Spinal cord (tissue), 10 donors: ENCODE measurements around the gene ABCB6. TPM values are rescaled to one million over a fixed set of nuclear protein-coding genes. Genes with fewer than 3 reads are reported as not detected.

Experiments
- DNase-seq, 6 donors: peaks; one replicate each; pipeline versions ENCODE4 v3.0.0 to v3.0.0-alpha.2; 2013 to 2015; ENCODE audit warnings: low spot score in 6 of 6, low read depth in 4 of 6
- H3K27ac ChIP-seq: one replicate; pipeline ENCODE4 v1.5.1; 2013; ENCODE audit warnings: low read depth, low read length, control low read depth
- H3K27me3 ChIP-seq: one replicate; pipeline ENCODE4 v1.6.1; 2013; ENCODE audit warnings: low read length; ENCODE audit not compliant: control insufficient read depth, insufficient read depth
- H3K36me3 ChIP-seq: one replicate; pipeline ENCODE4 v1.6.1; 2013; ENCODE audit warnings: low read length; ENCODE audit not compliant: control insufficient read depth, insufficient read depth
- H3K4me1 ChIP-seq: one replicate; pipeline ENCODE4 v1.6.1; 2013; ENCODE audit warnings: low read length; ENCODE audit not compliant: control insufficient read depth, insufficient read depth
- H3K4me3 ChIP-seq: one replicate; pipeline ENCODE4 v1.5.1; 2013; ENCODE audit warnings: low read depth, low read length, control low read depth
- H3K9me3 ChIP-seq: one replicate; pipeline ENCODE4 v1.6.1; 2013; ENCODE audit warnings: low read length; ENCODE audit not compliant: control insufficient read depth, insufficient read depth
- WGBS: methylation state at CpG from one replicate; pipeline ENCODE4 v1.1.5; 2013; ENCODE audit warnings: missing lambda C conversion rate; ENCODE audit not compliant: insufficient coverage; 5-methylcytosine and 5-hydroxymethylcytosine counted together
- polyA plus RNA-seq, 2 donors: library from polyadenylated mRNA; unstranded; fragments of 120-200 nt; gene quantifications; one replicate each; pipeline ENCODE4 v1.2.1, GENCODE V29; 2013; ENCODE audit not compliant: insufficient read length in 2 of 2
- total RNA-seq, 2 donors: library from RNA; depleted of rRNA in 1 of 2; stranded (reverse); fragments of 120-200 nt in 1 of 2; fragments of >200 nt in 1 of 2; gene quantifications; one replicate each; pipeline versions ENCODE4 v1.2.3 to v1.2.4, GENCODE V29; 2013 to 2014
- donor health status: healthy.

The ABCB6 gene
- total and polyA plus RNA-seq, 4 donors, result 39.7 to 78.8 (median 53.9) TPM

DNA sequence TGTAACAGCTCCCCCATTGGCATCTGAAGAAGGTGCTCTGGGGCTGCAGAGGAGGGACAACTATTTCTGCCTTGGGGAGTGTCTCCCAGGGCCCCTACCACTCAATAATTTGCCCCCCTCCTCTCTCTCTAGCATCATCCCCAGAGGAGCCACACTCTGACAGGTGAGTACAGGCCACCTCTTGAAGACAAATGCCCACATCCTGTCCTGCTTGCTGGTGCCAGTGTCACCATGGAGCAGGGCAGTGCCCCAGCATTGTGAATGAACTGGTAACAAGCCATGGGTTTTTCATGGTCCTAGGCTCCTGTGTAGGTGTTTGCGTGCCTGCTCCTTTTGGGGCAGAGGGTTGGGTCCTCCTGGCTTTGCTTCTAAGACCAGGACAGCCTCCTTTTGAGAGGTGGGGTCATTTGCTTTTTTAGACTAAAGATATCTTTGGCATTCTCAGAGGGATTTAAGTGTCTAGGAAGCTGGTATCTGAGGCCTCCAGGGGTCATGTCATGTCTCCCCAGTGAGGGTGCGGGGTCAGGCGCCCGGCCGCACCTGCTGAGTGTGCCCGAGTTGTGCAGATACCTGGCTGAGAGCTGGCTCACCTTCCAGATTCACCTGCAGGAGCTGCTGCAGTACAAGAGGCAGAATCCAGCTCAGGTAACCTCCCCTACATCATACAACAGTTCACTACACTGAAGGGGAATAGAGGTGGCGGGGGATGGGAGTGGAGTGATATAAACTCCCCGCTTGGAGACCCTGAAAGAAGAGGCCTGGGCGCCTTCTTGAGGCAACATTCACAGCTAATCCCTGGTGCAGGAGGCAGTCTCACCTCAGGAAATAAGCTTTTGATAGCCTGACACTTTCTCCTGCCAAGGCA is 38.9 kb downstream of the ABCB6 start:
- Histone ChIP-seq H3K27ac (no peak overlapping the region), H3K4me3 (no peak overlapping the region), H3K36me3 (peaks cover 48% of the 10 kb centered on the region), H3K9me3 (no peaks in the 10 kb centered on the region), H3K27me3 (no peaks in the 10 kb centered on the region), H3K4me1 (peaks cover 38% of the 10 kb centered on the region)
- 100% methylated on average over 3 of the region's 9 CpGs for WGBS
- no peak for DNase-seq

DNA sequence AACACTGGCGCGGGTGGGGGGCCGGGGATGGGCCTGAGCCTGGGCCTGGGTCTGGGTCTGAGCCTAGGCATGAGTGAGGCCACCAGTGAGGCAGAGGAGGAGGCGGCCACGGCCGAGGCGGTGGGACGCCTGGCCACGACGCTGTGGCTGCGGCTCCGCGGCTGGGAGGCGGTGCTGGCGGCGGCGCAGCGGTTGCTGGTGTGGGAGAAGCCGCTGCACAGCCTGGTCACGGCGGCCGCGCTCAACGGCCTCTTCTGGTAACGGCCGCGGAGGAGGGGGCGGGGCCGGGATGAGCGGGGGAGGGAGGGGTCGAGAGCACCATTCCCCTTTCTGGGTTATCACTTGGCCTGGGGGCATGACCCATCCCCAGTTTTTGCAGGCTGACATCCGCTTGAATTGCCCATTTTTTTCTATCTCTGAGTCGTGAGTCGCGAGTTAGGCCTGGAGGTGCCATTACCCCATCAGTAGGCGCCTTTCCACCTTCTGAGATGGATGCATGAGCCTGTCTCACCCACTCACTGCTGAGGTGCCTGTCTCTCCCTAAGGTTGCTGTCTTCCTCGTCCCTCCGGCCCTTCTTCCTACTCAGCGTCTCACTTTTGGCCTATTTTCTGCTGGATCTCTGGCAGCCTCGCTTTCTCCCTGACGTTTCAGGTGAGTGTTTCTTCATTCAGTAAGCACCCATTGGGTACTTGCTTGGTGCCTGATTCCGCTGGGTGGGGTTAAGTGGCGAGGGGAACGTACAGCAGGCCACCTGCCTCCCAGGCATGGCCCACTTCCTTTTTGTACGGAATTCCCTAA is 40.2 kb downstream of the ABCB6 start:
- H3K9me3 ChIP-seq, result no peaks in the 10 kb centered on the region
- no peaks in the 10 kb centered on the region for H3K27me3 ChIP-seq
- peaks cover 38% of the 10 kb centered on the region for H3K4me1 ChIP-seq
- 1% methylated on average over 39 of the region's 45 CpGs for WGBS
- H3K36me3 ChIP-seq, result peaks cover 51% of the 10 kb centered on the region
- DNase-seq, result no peak
- peak overlapping the region; percentile 65 for H3K4me3 ChIP-seq
- H3K27ac ChIP-seq, result peak overlapping the region; percentile 33

DNA sequence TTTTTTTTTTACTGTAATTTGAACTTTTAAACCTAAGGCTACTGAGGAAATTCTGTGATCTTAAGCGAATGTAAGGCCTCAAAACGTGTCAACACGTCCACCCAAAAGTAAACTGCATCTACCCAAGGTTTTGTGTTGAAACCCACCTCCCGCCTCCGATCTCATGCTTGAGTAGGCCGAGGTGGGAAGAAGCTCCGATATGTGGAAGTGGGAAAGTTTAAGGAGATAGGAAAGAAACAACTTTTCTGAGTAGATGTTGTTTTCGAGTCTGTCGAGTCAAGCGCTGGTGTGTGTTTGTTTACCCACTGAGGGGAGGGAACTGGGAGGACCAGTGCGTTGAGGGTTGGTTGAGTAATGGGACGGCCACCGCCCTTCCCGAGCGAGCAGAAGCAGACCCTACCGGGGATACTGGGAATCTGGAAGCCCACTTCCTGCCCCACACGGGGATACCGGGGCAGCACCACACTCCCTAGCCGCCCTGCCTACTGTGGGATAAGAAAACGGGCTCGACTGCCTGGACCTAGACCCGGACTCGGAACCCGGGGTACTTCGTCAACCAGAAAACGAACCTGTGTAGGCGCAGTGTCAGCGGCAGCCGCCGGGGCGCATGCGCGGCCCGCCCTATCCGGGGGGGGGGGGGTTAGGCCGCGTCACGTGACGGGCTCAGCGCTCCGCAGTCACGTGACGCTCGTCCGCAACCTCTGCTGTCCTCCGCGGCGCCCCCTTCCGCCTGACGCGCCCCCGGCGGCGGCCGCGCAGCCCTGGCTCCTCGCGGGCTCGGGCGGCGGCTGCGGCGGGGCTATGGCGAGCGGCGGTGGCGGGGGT is 41.0 kb downstream of the ABCB6 start, which contains the start of gene RETREG2:
Gene RETREG2, plus strand, starts transcription at position 724 of the 825 bp plus-strand sequence. Its CDS starts 78 bp downstream, at position 802.
- under 1% methylated on average over 53 of the region's 67 CpGs for WGBS
- H3K4me1 ChIP-seq, result peaks cover 38% of the 10 kb centered on the region

DNA sequence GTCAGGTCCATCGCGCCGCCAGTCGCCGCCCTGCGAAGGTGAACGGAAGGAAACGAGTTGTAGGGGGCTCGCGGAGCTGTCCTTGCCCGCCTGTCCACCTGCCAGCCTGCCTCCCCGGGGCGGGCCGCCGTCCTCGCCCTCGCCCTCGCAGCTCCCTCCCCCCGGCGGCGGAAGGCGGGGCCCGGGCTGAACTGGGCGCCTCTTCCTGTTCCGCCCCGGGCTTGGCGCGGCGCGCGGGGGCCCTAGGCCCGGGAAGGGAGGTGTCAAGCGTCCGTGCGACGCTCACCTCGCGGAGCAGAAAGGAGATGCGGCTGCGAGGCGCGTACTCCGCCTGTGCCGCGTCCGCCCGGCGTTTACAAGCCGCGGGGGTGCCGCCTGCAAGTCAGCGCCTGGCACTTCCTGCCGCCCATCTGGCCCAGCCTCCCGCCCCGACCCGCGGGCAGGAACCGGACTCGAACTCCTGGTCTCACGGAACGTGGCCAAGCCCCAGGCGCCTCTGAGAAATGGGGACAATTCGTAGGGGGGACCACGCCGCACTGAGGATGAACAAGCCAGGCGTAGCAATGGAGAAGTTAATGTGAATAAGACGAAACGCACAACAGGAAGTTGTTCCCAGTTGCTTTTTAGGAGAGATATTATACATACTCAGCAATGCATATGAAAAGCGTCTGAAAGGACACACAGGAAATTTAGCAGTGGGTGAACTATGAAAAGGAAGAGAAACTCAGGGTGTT is 41.8 kb downstream of the ABCB6 start, which contains the start of gene CNPPD1:
Gene CNPPD1, minus strand, starts transcription at position 108 of the 734 bp plus-strand sequence. Its CDS starts 97 bp downstream, at position 11.
- H3K27ac ChIP-seq, result peak within 1 kb of the TSS; percentile 98
- peaks cover 31% of the 10 kb centered on the region for H3K4me1 ChIP-seq
- H3K4me3 ChIP-seq, result peak within 1 kb of the TSS; percentile 64

More for the DNA sequence above, 41.0 kb downstream of the ABCB6 start, which contains the start of gene RETREG2:
- Histone ChIP-seq H3K27me3 (no peaks in the 10 kb centered on the region), H3K27ac (peak within 1 kb of the TSS; percentile 98), H3K9me3 (no peaks in the 10 kb centered on the region), H3K36me3 (peaks cover 51% of the 10 kb centered on the region), H3K4me3 (peak within 1 kb of the TSS; percentile 65)
- peak; percentile 76 to 96 (median 82) for DNase-seq

DNA sequence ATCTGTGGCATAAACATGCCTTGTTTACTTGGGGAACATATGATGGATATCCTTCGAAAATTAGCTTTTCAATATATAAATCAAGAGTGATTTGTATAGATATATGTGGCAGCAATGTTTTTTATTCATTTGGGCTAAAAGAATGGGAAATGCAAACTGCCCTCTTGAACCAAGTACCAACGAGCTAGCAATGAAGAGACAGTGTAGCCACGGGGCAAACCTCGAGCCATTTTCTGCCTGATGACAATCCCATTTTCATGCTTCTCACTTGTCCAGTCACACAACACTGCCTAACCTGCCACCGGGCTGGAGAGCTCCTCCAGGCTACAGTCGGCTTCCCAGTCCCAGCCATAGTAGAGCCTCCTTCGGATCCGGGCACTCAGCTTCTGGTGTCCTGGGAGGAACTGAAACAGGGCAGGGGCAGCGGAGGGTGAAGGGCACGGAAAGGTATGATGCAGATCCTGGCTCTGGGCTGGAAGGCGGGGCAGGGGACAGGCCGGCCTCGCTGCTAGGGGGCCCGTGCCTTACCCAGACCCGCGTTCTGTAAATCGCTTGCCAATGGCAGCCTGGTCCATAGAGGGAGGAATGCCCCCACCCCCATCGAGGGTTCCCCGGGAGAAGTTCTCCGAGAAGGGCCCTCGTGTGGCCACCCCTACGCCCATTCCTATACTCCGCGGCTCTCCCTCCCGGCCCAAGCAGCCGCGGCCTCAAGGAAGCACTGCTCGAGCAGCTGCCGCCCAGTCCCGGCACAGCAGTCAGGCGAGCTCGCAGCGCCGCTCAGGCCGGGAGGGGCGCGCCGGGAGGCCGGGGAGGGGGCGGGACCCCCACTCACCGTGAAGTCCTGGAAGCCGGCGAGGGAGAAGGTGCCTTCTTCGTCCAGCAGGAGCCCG is 42.6 kb downstream of the ABCB6 start:
- H3K27me3 ChIP-seq, result no peaks in the 10 kb centered on the region
- peak overlapping the region; percentile 64 for H3K4me3 ChIP-seq
- peak in 1 of 6 donors; percentile 67 for DNase-seq
- H3K36me3 ChIP-seq, result peaks cover 49% of the 10 kb centered on the region
- H3K27ac ChIP-seq, result peak overlapping the region; percentile 98
- no peaks in the 10 kb centered on the region for H3K9me3 ChIP-seq
- H3K4me1 ChIP-seq, result peaks cover 31% of the 10 kb centered on the region
- 1% methylated on average over 44 of the region's 45 CpGs for WGBS

More for the DNA sequence above, 41.8 kb downstream of the ABCB6 start, which contains the start of gene CNPPD1:
- no peaks in the 10 kb centered on the region for H3K9me3 ChIP-seq
- H3K36me3 ChIP-seq, result peaks cover 51% of the 10 kb centered on the region
- WGBS, result under 1% methylated on average over 63 of the region's 69 CpGs
- DNase-seq, result peak in 5 of 6 donors; percentile 52 to 92 (median 66)
- no peaks in the 10 kb centered on the region for H3K27me3 ChIP-seq

DNA sequence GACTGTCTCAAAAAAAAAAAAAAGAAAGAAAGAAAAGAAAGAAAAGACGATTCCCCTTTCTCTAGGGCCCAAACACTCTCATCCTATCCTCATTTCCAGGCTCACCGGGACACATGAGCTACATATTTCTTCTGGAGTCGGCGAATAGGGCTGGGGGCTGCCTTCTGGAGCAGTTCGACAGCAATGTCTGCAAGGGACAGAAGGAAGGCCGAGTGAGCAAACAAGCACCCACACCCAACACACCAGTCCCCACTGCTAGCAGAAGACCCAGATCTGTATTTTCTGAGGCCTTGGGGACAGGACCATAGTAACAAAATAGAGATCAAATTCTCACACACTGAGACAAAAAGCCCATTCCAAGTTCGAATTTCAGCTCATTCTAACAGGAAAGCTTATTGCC is 43.3 kb downstream of the ABCB6 start:
- Histone ChIP-seq H3K4me1 (peaks cover 31% of the 10 kb centered on the region), H3K36me3 (peaks cover 42% of the 10 kb centered on the region), H3K27me3 (no peaks in the 10 kb centered on the region), H3K4me3 (no peak overlapping the region), H3K9me3 (no peaks in the 10 kb centered on the region), H3K27ac (no peak overlapping the region)
- 91% methylated on average over 5 of the region's 7 CpGs for WGBS
- DNase-seq, result no peak

DNA sequence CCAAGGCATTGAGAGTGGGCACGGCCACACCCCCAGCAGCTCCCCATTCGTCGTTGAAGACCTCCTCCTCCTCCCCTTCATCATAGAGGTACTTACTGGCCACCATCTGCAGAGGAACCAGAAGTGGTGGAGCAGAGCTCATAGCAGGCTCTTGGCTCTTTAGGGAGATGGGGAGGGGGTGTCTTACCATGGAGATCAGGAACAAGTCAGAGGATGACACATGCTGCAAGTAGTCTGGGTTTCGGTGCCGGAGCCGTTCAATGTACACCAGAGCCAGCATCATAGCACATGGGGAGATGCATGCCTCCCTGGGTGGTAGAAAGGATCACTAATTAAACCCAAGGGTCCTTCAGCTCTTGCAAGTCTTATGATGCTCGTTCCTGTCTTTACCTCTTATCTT is 44.0 kb downstream of the ABCB6 start:
- Histone ChIP-seq H3K4me1 (peaks cover 27% of the 10 kb centered on the region), H3K27ac (no peak overlapping the region), H3K36me3 (peaks cover 35% of the 10 kb centered on the region), H3K27me3 (no peaks in the 10 kb centered on the region), H3K9me3 (no peaks in the 10 kb centered on the region), H3K4me3 (no peak overlapping the region)
- 100% methylated on average over 1 of the region's 7 CpGs for WGBS
- DNase-seq, result no peak

DNA sequence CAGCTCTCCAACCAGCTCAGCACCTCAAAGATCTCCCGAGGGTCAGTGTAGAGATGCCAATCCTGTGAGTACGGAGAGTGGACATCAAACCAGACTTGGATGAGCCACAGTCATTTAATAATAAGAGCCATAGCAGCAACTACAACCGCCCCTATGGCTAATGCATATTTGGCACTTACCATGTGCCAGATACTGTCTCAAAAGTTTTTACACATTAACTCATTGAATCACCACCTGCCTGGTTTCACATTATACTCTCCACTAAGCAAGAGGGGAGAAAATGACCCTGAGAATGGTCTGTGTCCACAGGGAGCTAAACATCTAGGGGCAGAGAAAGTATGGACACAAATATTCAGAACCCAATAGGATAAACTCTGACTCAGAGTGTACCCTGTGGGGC is 44.6 kb downstream of the ABCB6 start:
- Histone ChIP-seq H3K36me3 (peaks cover 31% of the 10 kb centered on the region), H3K4me3 (no peak overlapping the region), H3K9me3 (no peaks in the 10 kb centered on the region), H3K27me3 (no peaks in the 10 kb centered on the region), H3K4me1 (peaks cover 23% of the 10 kb centered on the region), H3K27ac (no peak overlapping the region)
- DNase-seq, result no peak
- WGBS, result 96% methylated on average over 3 of the region's 3 CpGs
